GM18909 (cell line): ENCODE measurements around the gene HPRT1.
"Not testable (repeated sequence)": the region's sequence is repeated elsewhere in the genome, so short reads cannot be mapped to it uniquely, and the experiment has no call there.

ENCODE experiments used
- ATAC-seq: cut with Tn5 transposase; IDR thresholded peaks from one replicate; pipeline ENCODE4 v1.9.1; 2021; ENCODE audit warnings: mild to moderate bottlenecking; ENCODE audit not compliant: unreplicated experiment, poor library complexity

The HPRT1 gene

GRCh38 chrX:134460005-134460861 lies at the start of gene HPRT1:
Gene HPRT1, plus strand, starts transcription at chrX:134460165. Its CDS starts 147 bp downstream, at chrX:134460312.
- peak; percentile 85 for ATAC-seq

GRCh38 chrX:134416087-134416486 lies 43.9 kb upstream of the HPRT1 start:
- no peak for ATAC-seq

DNA sequence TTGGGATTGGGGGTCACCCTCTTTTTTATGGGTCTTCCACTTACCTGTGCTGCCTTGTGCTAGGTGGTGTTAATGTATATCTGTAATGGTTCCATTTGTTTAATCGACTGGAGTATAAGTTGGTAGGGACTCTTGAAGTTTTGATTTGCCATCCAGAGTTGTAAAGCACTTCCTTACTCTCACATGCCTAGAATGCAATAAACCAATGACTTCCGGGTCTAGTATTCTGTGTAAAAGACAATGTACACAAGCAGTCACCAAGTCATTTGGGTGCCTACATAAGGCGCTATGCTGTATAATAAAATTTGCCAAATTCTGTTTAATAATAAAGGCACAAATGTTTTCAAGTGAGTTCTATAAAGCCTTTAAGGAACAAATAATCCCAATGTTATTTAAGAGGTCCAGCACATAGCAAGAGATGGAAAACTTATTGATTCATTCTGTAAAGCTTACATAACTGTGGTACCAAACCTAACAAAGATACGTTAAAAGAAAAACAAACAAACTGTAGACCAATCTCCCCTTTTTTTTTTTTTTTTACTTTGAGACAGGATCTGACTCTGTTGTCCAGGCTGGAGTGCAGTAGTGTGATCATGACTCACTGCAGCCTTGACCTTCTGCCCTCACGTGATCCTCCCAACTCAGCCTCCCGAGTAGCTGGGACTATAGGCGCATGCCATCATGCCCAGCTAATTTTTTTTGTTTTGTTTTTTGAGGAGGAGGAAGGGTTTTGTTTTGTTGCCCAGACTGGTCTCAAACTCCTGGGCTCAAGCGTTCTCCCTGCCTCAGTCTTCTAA lies 41.5 kb upstream of the HPRT1 start:
- ATAC-seq = no peak

- ATAC-seq = no peak
Measured at GRCh38 chrX:134419784-134420183, 40.2 kb upstream of the HPRT1 start.

- ATAC-seq = no peak
Measured at GRCh38 chrX:134423606-134424005, 36.4 kb upstream of the HPRT1 start.

DNA sequence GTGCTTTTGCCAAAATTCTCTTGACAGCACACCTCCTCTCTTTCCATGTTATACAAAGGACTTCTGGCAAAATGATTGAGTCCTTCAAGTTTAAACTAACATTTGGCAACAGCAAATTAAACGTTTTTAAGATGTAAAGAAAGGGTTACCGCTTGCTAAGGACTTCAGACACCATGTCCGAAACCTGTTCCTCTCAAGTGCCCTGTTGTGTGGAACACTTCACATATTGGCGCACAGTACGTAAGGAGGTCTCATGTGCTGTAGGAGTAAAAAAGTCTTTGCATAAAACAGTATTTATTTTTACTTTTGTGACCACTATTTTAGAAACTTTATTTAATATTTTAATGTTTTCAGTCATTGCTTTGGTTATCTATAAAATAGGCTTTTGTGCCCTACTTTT lies 33.7 kb upstream of the HPRT1 start:
- no peak for ATAC-seq

- no peak for ATAC-seq
Measured at GRCh38 chrX:134431894-134432293, 28.1 kb upstream of the HPRT1 start.

DNA sequence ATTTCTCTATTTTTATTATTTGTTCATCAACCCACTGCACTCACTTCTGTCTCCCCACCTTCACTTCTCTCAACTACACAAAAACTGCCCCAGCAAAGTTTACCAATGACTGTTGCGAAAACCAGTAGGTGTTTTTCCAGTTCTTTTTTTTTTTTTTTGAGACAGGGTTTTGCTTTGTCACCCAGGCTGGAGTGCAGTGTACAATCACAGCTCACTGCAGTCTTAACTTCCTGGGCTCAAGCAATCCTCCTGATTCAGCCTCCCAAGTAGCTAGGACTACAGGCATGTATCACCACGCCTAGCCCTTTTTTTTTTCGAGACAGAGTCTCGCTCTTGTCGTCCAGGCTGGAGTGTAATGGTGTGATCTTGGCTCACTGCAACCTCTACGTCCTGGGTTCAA lies 24.1 kb upstream of the HPRT1 start:
- no peak for ATAC-seq

DNA sequence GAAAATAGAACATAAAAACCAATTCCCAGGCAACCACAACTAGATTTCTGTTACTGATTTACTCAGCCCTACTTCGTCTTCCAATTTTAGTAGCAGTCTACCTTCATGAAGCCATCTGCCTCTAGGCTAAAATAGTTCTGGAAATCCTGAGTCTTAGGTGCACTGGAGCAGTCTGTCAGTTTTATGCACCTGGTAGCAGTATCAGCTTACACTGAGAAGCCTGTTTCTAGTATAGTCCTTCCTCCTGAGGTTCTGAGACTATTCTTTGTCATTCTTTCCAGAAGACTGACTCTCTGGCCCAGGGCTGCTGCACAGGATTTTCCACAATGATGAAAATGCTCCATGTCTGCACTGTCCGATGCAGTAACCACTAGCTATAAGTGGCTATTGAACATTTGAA lies 16.9 kb upstream of the HPRT1 start:
- ATAC-seq = peak; percentile 79

GRCh38 chrX:134443461-134443860 lies 16.5 kb upstream of the HPRT1 start:
- peak; percentile 21 for ATAC-seq

DNA sequence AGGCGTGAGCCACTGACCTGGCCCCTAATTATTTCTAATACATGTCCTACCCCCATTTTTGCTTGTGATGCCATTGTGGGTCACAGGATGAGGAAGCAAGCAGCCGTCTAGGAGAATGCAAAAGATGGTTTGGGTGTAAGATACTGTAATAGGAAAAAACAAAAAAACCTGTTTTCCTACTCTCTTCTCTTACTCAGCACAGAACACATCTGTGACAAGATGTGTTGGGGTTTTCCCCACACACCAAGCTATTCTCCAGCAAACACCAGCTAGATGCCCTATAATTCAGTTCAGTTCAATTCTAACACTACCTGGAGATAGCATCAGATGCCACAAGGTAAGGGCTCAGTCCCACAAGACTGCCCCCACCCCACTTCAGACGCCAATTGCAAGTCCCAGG lies 15.3 kb upstream of the HPRT1 start:
- ATAC-seq = no peak

DNA sequence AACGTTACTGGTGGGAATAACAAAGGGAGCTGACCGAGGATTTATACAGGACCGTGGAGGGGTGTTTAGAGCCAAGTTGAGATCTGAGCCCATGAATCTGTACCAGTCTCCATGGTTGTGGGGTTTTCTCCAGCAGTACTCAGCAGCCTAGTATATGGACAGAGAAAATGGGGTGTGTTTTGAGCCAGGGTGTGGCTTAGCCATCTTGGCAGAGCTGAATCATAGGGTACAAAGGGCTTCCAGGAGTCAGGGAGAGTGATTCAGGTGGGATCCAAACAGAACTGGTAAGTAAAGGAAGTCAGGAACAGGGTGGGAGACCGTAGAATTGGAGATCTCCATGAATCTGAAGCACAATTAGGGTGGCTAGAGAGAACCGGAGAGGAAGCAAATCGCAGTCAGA lies 7.4 kb upstream of the HPRT1 start:
- ATAC-seq = no peak

DNA sequence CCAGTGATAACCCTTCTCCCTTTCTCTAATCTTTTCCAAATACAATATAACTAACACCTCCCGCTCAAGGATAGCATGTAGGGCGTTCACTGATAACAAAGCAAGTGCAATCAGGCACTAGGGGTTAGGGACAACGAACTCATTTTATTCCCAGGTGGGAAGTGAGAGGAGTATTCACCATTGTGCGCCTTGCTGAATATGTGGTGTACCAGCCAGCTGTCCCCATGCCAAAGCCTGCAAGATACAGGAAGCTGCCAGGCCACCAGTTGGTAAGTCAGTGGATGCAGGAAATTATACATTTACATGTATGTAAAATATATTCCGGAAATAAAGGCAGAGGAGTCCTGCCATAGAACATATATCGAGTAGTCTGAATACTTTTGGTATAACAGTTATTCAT lies 6.3 kb upstream of the HPRT1 start:
- ATAC-seq = no peak

- no peak for ATAC-seq
Measured at GRCh38 chrX:134454506-134454905, 5.5 kb upstream of the HPRT1 start.

- no peak for ATAC-seq
Measured at GRCh38 chrX:134457708-134458107, 2.3 kb upstream of the HPRT1 start.

DNA sequence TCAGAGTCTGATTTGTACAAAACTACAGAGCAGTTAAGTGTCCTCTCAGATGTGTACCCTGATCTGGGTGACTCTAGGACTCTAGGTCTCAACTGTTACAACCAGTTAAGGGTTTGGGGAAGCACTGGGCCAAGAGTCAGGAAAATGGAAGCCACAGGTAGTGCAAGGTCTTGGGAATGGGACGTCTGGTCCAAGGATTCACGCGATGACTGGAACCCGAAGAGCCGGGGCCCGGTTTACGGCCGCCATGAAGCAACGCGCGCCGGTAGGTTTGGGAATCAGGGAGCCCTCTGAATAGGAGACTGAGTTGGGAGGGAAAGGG lies 321 bp upstream of the HPRT1 start:
- ATAC-seq = peak; percentile 13

DNA sequence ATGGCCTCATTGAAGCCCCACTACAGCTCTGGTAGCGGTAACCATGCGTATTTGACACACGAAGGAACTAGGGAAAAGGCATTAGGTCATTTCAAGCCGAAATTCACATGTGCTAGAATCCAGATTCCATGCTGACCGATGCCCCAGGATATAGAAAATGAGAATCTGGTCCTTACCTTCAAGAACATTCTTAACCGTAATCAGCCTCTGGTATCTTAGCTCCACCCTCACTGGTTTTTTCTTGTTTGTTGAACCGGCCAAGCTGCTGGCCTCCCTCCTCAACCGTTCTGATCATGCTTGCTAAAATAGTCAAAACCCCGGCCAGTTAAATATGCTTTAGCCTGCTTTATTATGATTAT lies 876 bp downstream of the HPRT1 start:
- peak; percentile 9 for ATAC-seq

GRCh38 chrX:134461437-134461836 lies 1.5 kb downstream of the HPRT1 start:
- no peak for ATAC-seq

- ATAC-seq = no peak
Measured at GRCh38 chrX:134462927-134463326, 3.0 kb downstream of the HPRT1 start.

- not testable (repeated sequence) for ATAC-seq
Measured at GRCh38 chrX:134464453-134464852, 4.5 kb downstream of the HPRT1 start.

GRCh38 chrX:134469486-134469885 lies 9.5 kb downstream of the HPRT1 start:
- ATAC-seq = no peak

DNA sequence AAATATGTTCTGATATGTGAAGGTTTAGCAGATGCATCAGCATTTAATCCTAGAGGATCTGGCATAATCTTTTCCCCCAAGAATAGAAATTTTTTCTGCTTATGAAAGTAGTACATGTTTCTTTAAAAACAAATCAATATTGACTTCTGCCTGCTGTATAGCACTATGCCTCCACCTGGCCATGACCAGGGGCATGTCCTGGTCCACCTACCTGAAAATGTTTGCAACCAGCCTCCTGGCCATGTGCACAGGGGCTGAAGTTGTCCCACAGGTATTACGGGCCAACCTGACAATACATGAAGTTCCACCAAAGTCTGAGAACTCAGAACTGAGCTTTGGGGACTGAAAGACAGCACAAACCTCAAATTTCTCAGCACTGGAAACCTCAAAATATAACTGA lies 10.0 kb downstream of the HPRT1 start:
- ATAC-seq = no peak
